ENCODE data around the gene POLR3GL.

- TF ChIP-seq CTCF (IDR thresholded peaks at IDR 0.05): no peak
- TF ChIP-seq POLR2A (IDR thresholded peaks at IDR 0.05): no peak
Observed at GRCh38 chr1:145944532-145944931, 20.0 kb upstream of the POLR3GL start.

Measured in body of pancreas (tissue), 4 donors.